Sigmoid colon (tissue), 4 donors: Measurements from ENCODE around the gene ALG9.
A peak's percentile ranks its signal among the peaks of the same experiment; 100 is the strongest.

ENCODE experiments used
- CTCF ChIP-seq, 4 experiments: fragments of 450-650 bp in 3 of 4; fragments of 200-600 bp in 1 of 4; IDR thresholded peaks; one replicate each; pipeline ENCODE4 v1.5.1; 2016 to 2019; ENCODE audit warnings: antibody characterized with exemption in 4 of 4, mild to moderate bottlenecking in 3 of 4, moderate library complexity in 2 of 4
- POLR2A ChIP-seq, 2 donors: fragments of 450-650 bp; IDR thresholded peaks; one replicate each; pipeline ENCODE4 v1.6.1; 2016; ENCODE audit warnings: antibody characterized with exemption in 2 of 2, mild to moderate bottlenecking in 2 of 2, moderate library complexity in 2 of 2
- POLR2AphosphoS5 ChIP-seq, 4 donors: sonication (generic); formaldehyde crosslinking; IDR thresholded peaks; one replicate each; pipeline ENCODE4 v1.6.1; 2017; ENCODE audit warnings: antibody characterized with exemption in 4 of 4

GRCh38 chr11:111912535-111912934, 41.2 kb upstream of the ALG9 start, which contains the start of gene HSPB2:
- TF ChIP-seq CTCF (IDR thresholded peaks at IDR 0.05) = no peak
- TF ChIP-seq POLR2A (IDR thresholded peaks at IDR 0.05) = no peak
- peak in 1 of 4 donors; percentile 2 for TF ChIP-seq POLR2AphosphoS5 (IDR thresholded peaks at IDR 0.05)
